K562 (cell line): ENCODE results near the gene THG1L.

Experiments
- BACH1 ChIP-seq: fragments of 200-800 bp; sonication (Bioruptor generic); IDR thresholded peaks from 2 replicates; pipeline ENCODE4 v1.6.1; 2016; ENCODE audit warnings: missing genetic modification characterization, missing compliant biosample characterization
- CBX3 ChIP-seq, 2 experiments: IDR thresholded peaks; 1 replicate in 1 of 2; 2 replicates in 1 of 2; pipeline ENCODE4 v1.6.1; 2012; ENCODE audit warnings: inconsistent platforms in 2 of 2, low read length in 2 of 2, borderline replicate concordance in 1 of 2, control low read depth in 1 of 2
- CHD1 ChIP-seq: fragments of 200-600 bp; sonication (generic); IDR thresholded peaks from one replicate; pipeline ENCODE4 v1.6.1; 2012; ENCODE audit warnings: mild to moderate bottlenecking, moderate library complexity, low read length, inconsistent platforms
- CREB5 ChIP-seq: fragments of 250-450 bp; sonication (Bioruptor Pico); IDR thresholded peaks from 2 replicates; pipeline ENCODE4 v1.5.0; 2020; ENCODE audit warnings: mild to moderate bottlenecking
- NFXL1 ChIP-seq: fragments of 450-650 bp; formaldehyde crosslinking; IDR thresholded peaks from 2 replicates; pipeline ENCODE4 v1.4.0; 2021; ENCODE audit warnings: mild to moderate bottlenecking
- SLC30A9 ChIP-seq: fragments of 250-450 bp; sonication (Bioruptor Pico); IDR thresholded peaks from 2 replicates; pipeline ENCODE4 v1.8.0; 2022; ENCODE audit warnings: mild to moderate bottlenecking, moderate library complexity
- SMARCA5 ChIP-seq: fragments of 450-650 bp; IDR thresholded peaks from 2 replicates; pipeline ENCODE4 v1.6.1; 2016
- TBP ChIP-seq: optimal IDR thresholded peaks from 2 replicates; pipeline ENCODE3; 2011; ENCODE audit warnings: low read depth, low read length, improper control_type of control experiment
- TEAD4 ChIP-seq, 2 experiments: sonication (generic) in 1 of 2; formaldehyde crosslinking in 1 of 2; IDR thresholded peaks; 2 replicates each; pipeline versions ENCODE4 v1.6.1 to v1.8.0; 2012 to 2022; ENCODE audit warnings: borderline replicate concordance in 1 of 2, inconsistent platforms in 1 of 2, low read length in 1 of 2, mild to moderate bottlenecking in 1 of 2, missing genetic modification reagents in 1 of 2
- TSHZ1 ChIP-seq: fragments of 250-450 bp; sonication (Bioruptor Pico); IDR thresholded peaks from 2 replicates; pipeline ENCODE4 v1.4.0; 2020; ENCODE audit warnings: mild to moderate bottlenecking, moderate library complexity
- ZBTB9 ChIP-seq: fragments of 450-650 bp; formaldehyde crosslinking; IDR thresholded peaks from 2 replicates; pipeline ENCODE4 v1.4.0; 2020; ENCODE audit warnings: mild to moderate bottlenecking, moderate library complexity
- ZNF79 ChIP-seq: fragments of 250-450 bp; sonication (Bioruptor Pico); IDR thresholded peaks from 2 replicates; pipeline ENCODE4 v1.4.0; 2020; ENCODE audit warnings: low read depth, mild to moderate bottlenecking, moderate library complexity
- TF ChIP-seq, protein P1 (sequence below), 2 experiments: fragments of 450-650 bp in 1 of 2; sonication (generic) in 1 of 2; formaldehyde crosslinking; conservative IDR thresholded peaks; 2 replicates each; pipeline versions ENCODE4 v1.4.0 to v1.8.1; 2020 to 2022; ENCODE audit warnings: mild to moderate bottlenecking in 1 of 2, missing genetic modification reagents in 1 of 2

GRCh38 chr5:157766442-157766841, 35.2 kb downstream of the THG1L start:
- no peak for TF ChIP-seq ZNF79
- no peak for TF ChIP-seq CBX3 (IDR thresholded peaks at IDR 0.05; ENCODE audit: borderline replicate concordance in 1 of 2, low read length in 2 of 2)
- no peak for TF ChIP-seq NFXL1 (CRISPR knock-in tag)
- TF ChIP-seq SLC30A9 (CRISPR knock-in tag): no peak
- TF ChIP-seq SMARCA5: no peak
- TF ChIP-seq, protein P1, sequence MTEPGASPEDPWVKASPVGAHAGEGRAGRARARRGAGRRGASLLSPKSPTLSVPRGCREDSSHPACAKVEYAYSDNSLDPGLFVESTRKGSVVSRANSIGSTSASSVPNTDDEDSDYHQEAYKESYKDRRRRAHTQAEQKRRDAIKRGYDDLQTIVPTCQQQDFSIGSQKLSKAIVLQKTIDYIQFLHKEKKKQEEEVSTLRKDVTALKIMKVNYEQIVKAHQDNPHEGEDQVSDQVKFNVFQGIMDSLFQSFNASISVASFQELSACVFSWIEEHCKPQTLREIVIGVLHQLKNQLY (CRISPR knock-in tag; conservative IDR thresholded peaks at IDR 0.05): no peak
- no peak for TF ChIP-seq ZBTB9 (CRISPR knock-in tag)
- TF ChIP-seq TEAD4 (IDR thresholded peaks at IDR 0.05; ENCODE audit: low read length): no peak
- TF ChIP-seq TEAD4 (CRISPR knock-in tag; IDR thresholded peaks at IDR 0.05; ENCODE audit: borderline replicate concordance): no peak
- TF ChIP-seq TSHZ1: no peak
- no peak for TF ChIP-seq CREB5 (CRISPR knock-in tag)
- TF ChIP-seq CHD1: no peak
- no peak for TF ChIP-seq TBP
- no peak for TF ChIP-seq BACH1 (tag)
